LHCN-M2 (cell line): ENCODE data around the gene UQCRC2. TPM values are rescaled to one million over a fixed set of nuclear protein-coding genes. Genes with fewer than 3 reads are reported as not detected.
"Not testable (repeated sequence)": the region's sequence is repeated elsewhere in the genome, so short reads cannot be mapped to it uniquely, and the experiment has no call there.

ENCODE experiments used
- DNase-seq: peaks from one replicate; pipeline ENCODE4 v3.0.0-alpha.2; 2012; ENCODE audit warnings: low read depth
- total RNA-seq: library from RNA; depleted of rRNA; stranded (reverse); fragments of >200 nt; gene quantifications from 2 replicates; pipeline ENCODE4 v1.2.3, GENCODE V29; 2014; rRNA removed

The UQCRC2 gene
- total RNA-seq, 1 experiment from 2014 or later: 134 TPM

DNA sequence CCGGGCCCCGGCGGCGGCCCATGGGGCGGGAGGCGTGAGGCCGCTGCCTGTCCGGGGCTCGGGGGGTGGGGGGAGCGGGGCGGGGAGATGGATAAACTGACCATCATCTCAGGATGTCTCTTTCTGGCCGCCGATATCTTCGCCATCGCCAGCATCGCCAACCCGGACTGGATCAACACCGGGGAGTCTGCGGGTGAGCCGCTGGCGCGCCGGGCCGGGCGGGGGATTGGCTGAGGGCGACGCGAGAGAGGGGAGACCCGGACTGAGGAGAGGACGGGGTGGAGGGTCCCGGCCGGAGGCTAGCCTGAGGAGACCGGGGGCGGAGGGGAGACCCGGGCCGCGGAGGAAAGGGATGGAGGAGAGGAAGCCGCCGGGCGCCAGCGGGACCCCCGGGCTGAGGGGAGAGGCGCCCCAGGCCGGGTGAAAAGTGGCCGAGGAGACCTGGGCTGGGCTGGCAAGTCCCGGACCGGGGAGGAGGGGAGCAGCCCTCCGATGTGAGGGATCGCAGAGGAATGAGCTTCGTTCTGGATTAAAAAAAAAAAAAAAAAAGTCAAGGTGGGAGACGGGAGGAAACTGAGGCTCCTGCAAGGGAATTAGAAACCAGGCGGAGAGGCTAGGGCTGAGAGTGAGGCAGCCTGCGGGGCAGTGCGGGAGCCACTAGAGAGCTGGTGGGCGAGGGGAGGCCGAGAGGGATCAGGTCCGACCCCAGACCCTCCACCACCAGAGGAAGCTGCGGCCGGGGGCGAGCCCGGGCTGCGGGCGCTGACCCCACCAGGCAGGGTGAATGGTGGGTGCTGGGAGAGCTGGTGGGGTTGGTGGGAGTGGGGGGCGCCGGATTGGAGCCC is 55.3 kb downstream of the UQCRC2 start:
- no peak for DNase-seq

GRCh38 chr16:22010902-22011301 is 57.7 kb downstream of the UQCRC2 start:
- no peak for DNase-seq

- DNase-seq: no peak
Observed at GRCh38 chr16:22012241-22012640, 59.1 kb downstream of the UQCRC2 start.

DNA sequence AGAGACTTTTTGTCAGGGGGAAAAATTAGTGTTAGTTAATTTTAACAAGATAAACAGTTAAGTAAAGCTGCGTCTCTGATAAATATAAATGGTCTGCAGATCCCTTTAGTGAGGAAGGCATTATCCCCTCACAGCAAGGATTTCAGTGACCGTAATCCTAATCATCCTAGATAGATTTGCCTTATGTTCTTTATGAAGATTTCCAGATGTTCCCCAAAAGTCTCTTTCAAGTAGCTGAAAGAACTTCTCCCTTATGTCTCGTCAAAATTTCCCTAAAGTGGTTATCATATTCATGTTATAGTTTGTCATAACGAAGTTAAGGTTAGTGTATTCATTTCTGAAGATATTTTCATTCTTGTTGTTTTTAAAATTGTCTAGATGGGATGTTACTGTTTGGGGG is 60.3 kb downstream of the UQCRC2 start:
- DNase-seq: no peak

- no peak for DNase-seq
Observed at GRCh38 chr16:22014271-22014873, 61.2 kb downstream of the UQCRC2 start.

DNA sequence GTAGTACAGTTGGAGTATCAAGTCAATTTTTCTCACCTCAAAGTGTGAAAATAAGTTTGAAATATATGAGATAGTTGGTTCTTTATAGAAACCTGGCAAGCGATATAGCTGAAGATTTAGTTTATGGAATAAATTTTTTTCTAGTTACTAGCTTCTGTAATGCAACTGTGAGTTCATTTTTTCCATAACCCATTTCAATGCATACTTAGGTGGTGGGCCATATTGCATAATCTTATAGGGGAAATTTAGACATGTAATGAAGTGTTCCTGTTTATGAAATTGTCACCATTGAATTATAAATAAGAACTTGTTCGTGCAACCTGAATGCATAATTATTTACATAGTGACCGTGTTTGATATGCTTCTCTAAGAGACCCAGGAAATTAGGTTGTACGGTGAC is 63.8 kb downstream of the UQCRC2 start:
- DNase-seq: no peak

DNA sequence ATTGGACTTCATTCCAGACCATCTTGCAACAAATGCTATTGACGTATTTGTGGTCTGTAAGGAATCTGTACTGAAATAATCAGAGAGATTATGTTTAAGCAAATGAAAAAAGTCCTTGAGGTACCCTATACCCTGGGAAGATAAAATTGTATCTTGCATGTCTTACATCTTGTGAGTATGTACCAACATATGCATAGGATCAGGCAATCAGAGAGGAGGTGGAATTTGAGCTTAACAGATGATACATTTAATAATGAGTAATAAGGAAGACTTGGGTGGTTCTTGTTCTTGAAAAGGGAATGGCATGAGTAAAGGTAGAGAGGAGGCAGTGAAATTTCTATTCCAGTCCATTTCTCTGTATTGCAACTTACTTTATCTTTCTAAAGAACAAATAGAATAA is 65.4 kb downstream of the UQCRC2 start:
- DNase-seq: no peak

DNA sequence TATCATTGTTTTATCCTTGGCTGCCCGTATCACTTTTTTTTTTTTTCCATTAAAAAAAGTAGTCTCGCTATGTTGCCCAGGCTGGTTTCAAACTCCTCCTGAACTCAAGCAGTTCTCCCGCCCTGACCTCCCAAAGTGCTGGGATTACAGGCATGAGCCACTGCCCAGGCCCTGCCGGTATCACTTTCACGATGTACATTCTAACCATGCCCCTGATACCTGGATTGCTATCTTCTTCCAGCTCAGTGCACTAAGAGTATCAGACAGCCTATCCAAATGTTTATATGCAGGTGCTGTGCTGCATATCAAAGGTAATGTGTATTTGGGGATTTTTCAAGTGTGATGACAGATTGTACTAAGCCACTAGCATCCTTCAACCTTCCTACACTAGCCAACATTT is 69.0 kb downstream of the UQCRC2 start:
- no peak for DNase-seq

DNA sequence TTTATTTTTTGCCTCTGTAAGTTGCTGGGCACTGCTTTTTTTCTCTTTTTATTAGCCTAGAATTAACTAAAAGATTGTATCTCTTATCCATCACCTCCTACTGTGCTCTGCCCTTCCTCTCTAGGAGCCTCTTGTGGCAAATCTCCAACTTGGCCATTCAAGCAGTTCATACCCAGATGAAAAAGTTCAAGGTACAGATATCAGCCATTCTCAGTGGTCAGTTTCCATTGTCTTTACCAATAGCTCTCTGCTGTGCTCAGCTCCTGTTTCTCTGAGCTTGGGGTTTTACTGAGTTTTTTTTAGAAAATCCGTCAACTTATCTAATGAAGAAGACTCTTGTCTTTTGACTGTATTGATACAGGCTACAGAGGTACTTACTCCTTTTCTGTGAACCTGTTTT is 70.3 kb downstream of the UQCRC2 start:
- no peak for DNase-seq

GRCh38 chr16:22024785-22025184 is 71.6 kb downstream of the UQCRC2 start:
- DNase-seq: not testable (repeated sequence)

DNA sequence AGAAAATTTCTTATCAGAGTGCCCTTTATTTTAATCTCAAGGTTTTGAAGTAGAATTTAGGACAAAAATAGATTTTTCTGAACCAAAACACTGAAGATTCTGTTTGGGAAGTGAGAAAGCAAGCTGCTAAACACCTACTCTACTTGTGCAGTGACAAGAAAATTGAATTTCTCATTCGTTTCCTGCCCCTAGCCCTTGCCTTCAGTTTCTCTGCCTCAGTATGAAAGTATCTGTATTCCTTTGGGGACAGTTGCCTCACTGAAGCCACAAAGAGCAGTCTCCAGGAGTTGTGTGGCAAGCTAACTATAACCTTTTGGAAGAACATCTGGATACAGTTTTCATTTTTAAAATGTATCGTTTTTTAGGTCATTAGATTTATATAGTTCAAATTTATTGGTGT is 74.5 kb downstream of the UQCRC2 start:
- DNase-seq: peak; percentile 64

GRCh38 chr16:22029632-22030031 is 76.5 kb downstream of the UQCRC2 start:
- DNase-seq: no peak

DNA sequence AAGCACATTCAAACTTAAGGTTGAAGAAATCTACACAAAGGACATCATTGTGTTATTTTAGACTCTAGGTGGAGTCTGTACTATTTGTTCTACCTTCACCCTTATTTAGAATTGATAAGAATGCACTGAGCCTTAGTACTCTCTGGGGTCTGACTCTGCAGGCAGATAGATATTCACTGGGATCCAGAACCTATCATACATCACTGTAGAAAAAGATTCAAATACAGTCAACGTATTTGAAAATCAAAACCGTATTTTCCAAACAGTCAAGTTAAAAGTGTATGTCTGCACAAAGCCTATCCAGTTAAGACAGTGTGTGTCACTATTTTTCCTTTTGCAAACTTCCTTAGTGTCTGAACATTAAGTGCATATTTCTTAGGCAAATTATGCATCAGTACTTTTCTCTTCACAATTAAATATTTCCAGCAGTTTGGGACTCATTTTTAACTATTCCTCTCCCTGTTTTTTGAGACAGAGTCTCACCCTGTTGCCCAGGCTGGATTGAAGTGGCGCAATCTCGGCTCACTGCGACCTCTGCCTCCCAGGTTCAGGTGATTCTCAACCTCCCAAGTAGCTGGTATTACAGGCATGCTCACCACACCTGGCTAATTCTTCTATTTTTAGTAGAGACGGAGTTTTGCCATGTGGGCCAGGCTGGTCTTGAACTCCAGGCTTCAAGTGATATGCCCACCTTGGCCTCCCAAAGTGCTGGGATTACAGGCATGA is 77.1 kb downstream of the UQCRC2 start:
- DNase-seq: no peak

- DNase-seq: no peak
Observed at GRCh38 chr16:22031483-22032083, 78.4 kb downstream of the UQCRC2 start.

Other genes with a start within 250 kb of the UQCRC2 start
- gene NPIPB4, start 95.6 kb upstream of the UQCRC2 start, total RNA-seq: 5.6 and 23.7 TPM in 2 replicates
- gene PDZD9, start 47.8 kb downstream of the UQCRC2 start, total RNA-seq: not detected in 2 replicates
- 17.2 and 24.4 TPM in 2 replicates for gene MOSMO, start 54.8 kb downstream of the UQCRC2 start, total RNA-seq
- gene VWA3A, start 139.2 kb downstream of the UQCRC2 start, total RNA-seq: not detected in 2 replicates
- gene SDR42E2, start 209.1 kb downstream of the UQCRC2 start, total RNA-seq: not detected in 2 replicates